Neural cell (in vitro differentiated cells): ENCODE results near the gene RIMS4.

ENCODE experiments used
- CTCF ChIP-seq: fragments of 450-650 bp; IDR thresholded peaks from 2 replicates; pipeline ENCODE4 v1.5.1; 2014; ENCODE audit warnings: antibody characterized with exemption, mild to moderate bottlenecking, moderate library complexity; ENCODE audit not compliant: poor library complexity, severe bottlenecking
- EP300 ChIP-seq: fragments of 450-650 bp; conservative IDR thresholded peaks from 2 replicates; pipeline ENCODE4 v1.6.1; 2014; ENCODE audit warnings: antibody characterized with exemption, mild to moderate bottlenecking, moderate library complexity; ENCODE audit not compliant: poor library complexity, severe bottlenecking
- EZH2 ChIP-seq: fragments of 200-600, 300-800 bp; shearing (Covaris generic), sonication (generic); IDR thresholded peaks from 2 replicates; pipeline ENCODE4 v1.6.1; 2014; ENCODE audit warnings: antibody characterized with exemption, low read length, borderline replicate concordance, mild to moderate bottlenecking; ENCODE audit not compliant: insufficient read depth, poor library complexity, severe bottlenecking
- MXI1 ChIP-seq: fragments of 450-650 bp; conservative IDR thresholded peaks from 2 replicates; pipeline ENCODE4 v1.6.1; 2014; ENCODE audit warnings: antibody characterized with exemption, mild to moderate bottlenecking; ENCODE audit not compliant: poor library complexity, severe bottlenecking
- POLR2AphosphoS5 ChIP-seq: IDR thresholded peaks from 2 replicates; pipeline ENCODE4 v1.6.1; 2012
- RAD21 ChIP-seq: fragments of 450-650 bp; conservative IDR thresholded peaks from 2 replicates; pipeline ENCODE4 v1.6.1; 2014; ENCODE audit warnings: antibody characterized with exemption, mild to moderate bottlenecking, moderate library complexity
- REST ChIP-seq: IDR thresholded peaks from 2 replicates; pipeline ENCODE4 v1.6.1; 2012; ENCODE audit warnings: borderline replicate concordance
- SMC3 ChIP-seq: fragments of 450-650 bp; conservative IDR thresholded peaks from 2 replicates; pipeline ENCODE4 v1.6.1; 2014; ENCODE audit warnings: antibody characterized with exemption, mild to moderate bottlenecking, moderate library complexity; ENCODE audit not compliant: poor library complexity
- TAF1 ChIP-seq: IDR thresholded peaks from 2 replicates; pipeline ENCODE4 v1.6.1; 2012; ENCODE audit warnings: low read depth

GRCh38 chr20:44703956-44704488 is 106.3 kb downstream of the RIMS4 start:
- TF ChIP-seq CTCF (no peak), EZH2 (no peak), EP300 (no peak), POLR2AphosphoS5 (no peak), SMC3 (no peak), REST (no peak), TAF1 (no peak), RAD21 (no peak), MXI1 (no peak)
